Suprapubic skin (tissue), 4 donors: ENCODE data around the gene CLMN. TPM values are rescaled to one million over a fixed set of nuclear protein-coding genes. Genes with fewer than 3 reads are reported as not detected.

Source experiments
- DNase-seq, 2 donors: peaks; one replicate each; pipeline ENCODE4 v3.0.0-alpha.2; 2019; ENCODE audit warnings: low spot score in 2 of 2
- H3K27ac ChIP-seq: fragments of 200-600 bp; sonication (generic); one replicate; pipeline ENCODE4 v1.5.1; 2019
- H3K27me3 ChIP-seq: fragments of 200-600 bp; sonication (generic); one replicate; pipeline ENCODE4 v1.5.1; 2019
- H3K36me3 ChIP-seq: fragments of 200-600 bp; sonication (generic); one replicate; pipeline ENCODE4 v1.5.1; 2019
- H3K4me1 ChIP-seq: fragments of 200-600 bp; sonication (generic); one replicate; pipeline ENCODE4 v1.5.1; 2019
- H3K4me3 ChIP-seq: fragments of 200-600 bp; sonication (generic); one replicate; pipeline ENCODE4 v1.5.1; 2019; ENCODE audit warnings: mild to moderate bottlenecking
- H3K9me3 ChIP-seq: fragments of 200-600 bp; sonication (generic); one replicate; pipeline ENCODE4 v1.5.1; 2019
- EP300 ChIP-seq: sonication (generic); formaldehyde crosslinking; IDR thresholded peaks from one replicate; pipeline ENCODE4 v1.6.1; 2017; ENCODE audit warnings: antibody characterized with exemption
- POLR2A ChIP-seq, 2 donors: fragments of 450-650 bp; IDR thresholded peaks; one replicate each; pipeline ENCODE4 v1.6.1; 2017; ENCODE audit warnings: antibody characterized with exemption in 2 of 2, mild to moderate bottlenecking in 2 of 2, moderate library complexity in 2 of 2
- POLR2AphosphoS5 ChIP-seq, 3 donors: sonication (generic); formaldehyde crosslinking; IDR thresholded peaks; one replicate each; pipeline ENCODE4 v1.6.1; 2017; ENCODE audit warnings: antibody characterized with exemption in 3 of 3
- WGBS: methylation state at CpG from one replicate; pipeline ENCODE4 v1.1.5; 2018; 5-methylcytosine and 5-hydroxymethylcytosine counted together
- total RNA-seq, 4 donors: library from RNA; depleted of rRNA; stranded (reverse); fragments of >200 nt; gene quantifications; one replicate each; pipeline ENCODE4 v1.1.0, GENCODE V29; 2016
- TF ChIP-seq, protein P1 (sequence below), 2 donors: fragments of 200-600 bp in 1 of 2; fragments of 450-650 bp in 1 of 2; sonication (generic) in 1 of 2; IDR thresholded peaks; one replicate each; pipeline ENCODE4 v1.5.1; 2016 to 2019; ENCODE audit warnings: antibody characterized with exemption in 2 of 2, mild to moderate bottlenecking in 1 of 2, moderate library complexity in 1 of 2

Gene CLMN
- total RNA-seq, 4 donors from 2014 or later: 5.0 to 25.7 (median 7.0) TPM

DNA sequence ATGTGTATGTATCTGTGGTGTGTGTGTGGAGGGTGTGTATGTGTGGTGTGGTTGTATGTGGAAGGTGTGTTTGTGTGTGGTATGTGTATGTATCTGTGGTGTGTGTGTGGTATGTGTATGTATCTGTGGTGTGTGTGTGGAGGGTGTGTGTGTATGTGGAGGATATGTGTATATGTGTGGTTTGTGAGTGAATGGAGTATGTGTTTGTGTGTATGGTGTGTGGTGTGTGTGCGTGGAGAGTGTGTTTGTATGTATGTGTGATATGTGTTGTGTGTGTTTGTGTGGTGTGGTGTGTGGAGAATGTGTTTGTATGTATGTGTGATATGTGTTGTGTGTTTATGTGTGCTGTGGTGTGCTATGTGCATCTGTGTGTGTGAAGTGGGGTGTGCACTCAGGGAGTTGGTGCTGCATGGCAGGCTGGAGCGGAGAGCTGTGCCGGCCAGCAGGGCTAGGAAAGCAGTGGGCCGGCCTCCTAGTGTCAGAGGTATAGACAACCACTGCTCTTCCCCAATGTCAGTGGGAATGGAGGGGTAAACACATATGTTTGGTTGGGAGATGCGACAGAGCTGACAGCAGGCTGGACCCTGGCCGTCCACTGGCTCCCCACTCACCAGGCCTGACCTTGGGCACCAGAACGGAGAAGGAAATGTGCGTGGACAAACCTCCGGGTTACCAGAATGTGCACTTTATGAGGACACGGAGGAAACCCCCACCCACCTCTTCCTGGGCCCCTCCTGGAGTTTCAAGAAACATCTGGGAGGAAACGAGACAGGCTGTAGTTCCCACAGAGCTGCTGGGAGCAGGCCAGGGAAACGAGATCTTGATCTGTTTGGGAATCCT, 60.7 kb downstream of the CLMN start:
- no peak overlapping the region for H3K27ac ChIP-seq
- WGBS: 55% methylated on average over 12 of the region's 12 CpGs
- TF ChIP-seq POLR2AphosphoS5 (IDR thresholded peaks at IDR 0.05) (no peak), EP300 (no peak), POLR2A (IDR thresholded peaks at IDR 0.05) (no peak)
- TF ChIP-seq, protein P1, sequence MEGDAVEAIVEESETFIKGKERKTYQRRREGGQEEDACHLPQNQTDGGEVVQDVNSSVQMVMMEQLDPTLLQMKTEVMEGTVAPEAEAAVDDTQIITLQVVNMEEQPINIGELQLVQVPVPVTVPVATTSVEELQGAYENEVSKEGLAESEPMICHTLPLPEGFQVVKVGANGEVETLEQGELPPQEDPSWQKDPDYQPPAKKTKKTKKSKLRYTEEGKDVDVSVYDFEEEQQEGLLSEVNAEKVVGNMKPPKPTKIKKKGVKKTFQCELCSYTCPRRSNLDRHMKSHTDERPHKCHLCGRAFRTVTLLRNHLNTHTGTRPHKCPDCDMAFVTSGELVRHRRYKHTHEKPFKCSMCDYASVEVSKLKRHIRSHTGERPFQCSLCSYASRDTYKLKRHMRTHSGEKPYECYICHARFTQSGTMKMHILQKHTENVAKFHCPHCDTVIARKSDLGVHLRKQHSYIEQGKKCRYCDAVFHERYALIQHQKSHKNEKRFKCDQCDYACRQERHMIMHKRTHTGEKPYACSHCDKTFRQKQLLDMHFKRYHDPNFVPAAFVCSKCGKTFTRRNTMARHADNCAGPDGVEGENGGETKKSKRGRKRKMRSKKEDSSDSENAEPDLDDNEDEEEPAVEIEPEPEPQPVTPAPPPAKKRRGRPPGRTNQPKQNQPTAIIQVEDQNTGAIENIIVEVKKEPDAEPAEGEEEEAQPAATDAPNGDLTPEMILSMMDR (IDR thresholded peaks at IDR 0.05): no peak
- no peaks in the 10 kb centered on the region for H3K27me3 ChIP-seq
- H3K9me3 ChIP-seq: no peaks in the 10 kb centered on the region
- no peak for DNase-seq
- no peak overlapping the region for H3K4me3 ChIP-seq
- no peaks in the 10 kb centered on the region for H3K36me3 ChIP-seq
- peaks cover 33% of the 10 kb centered on the region for H3K4me1 ChIP-seq

DNA sequence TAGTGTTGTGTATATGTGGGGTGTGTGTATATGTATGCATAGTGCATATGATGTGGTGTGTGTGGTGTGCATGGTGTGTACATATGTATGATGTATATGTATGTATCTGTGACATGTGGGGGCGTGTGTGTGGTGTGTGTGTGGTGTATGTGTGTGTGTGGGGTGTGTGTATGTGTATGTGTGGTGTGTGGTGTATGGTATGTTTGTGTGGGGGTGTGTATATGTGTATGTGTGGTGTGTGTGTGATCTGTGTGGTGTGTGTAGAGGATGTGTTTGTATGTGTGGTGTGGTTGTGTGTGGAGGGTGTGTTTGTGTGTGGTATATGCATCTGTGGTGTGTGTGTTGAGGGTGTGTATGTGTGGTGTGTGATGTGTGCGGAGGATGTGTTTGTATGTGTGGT, 61.6 kb downstream of the CLMN start:
- DNase-seq: no peak
- 90% methylated on average over 2 of the region's 2 CpGs for WGBS

DNA sequence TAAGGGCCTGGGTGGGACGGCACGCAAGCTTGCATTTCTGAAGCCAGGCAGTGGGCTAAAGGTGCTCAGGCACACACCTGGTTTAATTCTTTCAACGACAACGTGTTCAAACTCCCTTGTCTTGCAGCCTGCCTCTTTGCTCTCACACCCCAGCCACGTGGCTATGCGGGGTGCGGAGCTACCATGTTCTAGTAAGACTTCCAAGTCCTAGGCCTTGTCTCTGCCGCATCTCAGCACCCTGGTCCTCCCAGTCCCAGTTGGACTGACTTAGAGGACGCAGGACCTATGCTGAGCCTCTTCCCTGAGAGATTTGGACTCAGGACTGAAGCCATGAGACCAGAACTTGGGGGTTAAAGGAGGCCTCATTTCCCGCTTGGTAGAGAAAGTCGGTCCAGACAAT, 62.2 kb downstream of the CLMN start:
- TF ChIP-seq, protein P1 (IDR thresholded peaks at IDR 0.05): no peak
- TF ChIP-seq EP300 (no peak), POLR2AphosphoS5 (IDR thresholded peaks at IDR 0.05) (no peak), POLR2A (IDR thresholded peaks at IDR 0.05) (no peak)
- no peak for DNase-seq

More for the DNA sequence above, 61.6 kb downstream of the CLMN start:
- H3K27me3 ChIP-seq: no peaks in the 10 kb centered on the region
- H3K27ac ChIP-seq: no peak overlapping the region
- H3K4me3 ChIP-seq: no peak overlapping the region
- TF ChIP-seq POLR2AphosphoS5 (IDR thresholded peaks at IDR 0.05) (no peak), EP300 (no peak), POLR2A (IDR thresholded peaks at IDR 0.05) (no peak)
- TF ChIP-seq, protein P1 (IDR thresholded peaks at IDR 0.05): no peak
- H3K36me3 ChIP-seq: no peaks in the 10 kb centered on the region
- H3K4me1 ChIP-seq: peaks cover 33% of the 10 kb centered on the region
- no peaks in the 10 kb centered on the region for H3K9me3 ChIP-seq

DNA sequence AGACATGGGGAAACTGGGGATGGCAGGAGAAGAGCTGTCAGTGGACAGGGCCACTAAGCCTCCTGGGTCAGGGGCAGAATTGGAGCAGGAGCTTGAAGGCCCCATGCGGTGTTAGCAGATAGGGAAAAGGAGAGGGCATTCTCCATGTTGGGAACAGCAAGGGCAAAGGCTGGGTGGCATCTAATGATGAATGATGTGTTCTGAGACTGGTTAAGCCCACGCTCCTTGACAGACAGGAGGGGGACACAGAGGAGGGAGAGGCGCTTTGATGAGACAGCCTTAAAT, 63.0 kb downstream of the CLMN start:
- 100% methylated on average over 3 of the region's 3 CpGs for WGBS
- TF ChIP-seq EP300 (no peak), POLR2A (IDR thresholded peaks at IDR 0.05) (no peak), POLR2AphosphoS5 (IDR thresholded peaks at IDR 0.05) (no peak)
- TF ChIP-seq, protein P1 (IDR thresholded peaks at IDR 0.05): no peak
- Histone ChIP-seq H3K4me3 (no peak overlapping the region), H3K27me3 (no peaks in the 10 kb centered on the region), H3K27ac (no peak overlapping the region), H3K9me3 (no peaks in the 10 kb centered on the region), H3K4me1 (peaks cover 33% of the 10 kb centered on the region), H3K36me3 (no peaks in the 10 kb centered on the region)
- DNase-seq: no peak

More for the DNA sequence above, 62.2 kb downstream of the CLMN start:
- 94% methylated on average over 11 of the region's 11 CpGs for WGBS
- Histone ChIP-seq H3K4me1 (peaks cover 33% of the 10 kb centered on the region), H3K27ac (no peak overlapping the region), H3K27me3 (no peaks in the 10 kb centered on the region), H3K4me3 (no peak overlapping the region), H3K9me3 (no peaks in the 10 kb centered on the region), H3K36me3 (no peaks in the 10 kb centered on the region)

DNA sequence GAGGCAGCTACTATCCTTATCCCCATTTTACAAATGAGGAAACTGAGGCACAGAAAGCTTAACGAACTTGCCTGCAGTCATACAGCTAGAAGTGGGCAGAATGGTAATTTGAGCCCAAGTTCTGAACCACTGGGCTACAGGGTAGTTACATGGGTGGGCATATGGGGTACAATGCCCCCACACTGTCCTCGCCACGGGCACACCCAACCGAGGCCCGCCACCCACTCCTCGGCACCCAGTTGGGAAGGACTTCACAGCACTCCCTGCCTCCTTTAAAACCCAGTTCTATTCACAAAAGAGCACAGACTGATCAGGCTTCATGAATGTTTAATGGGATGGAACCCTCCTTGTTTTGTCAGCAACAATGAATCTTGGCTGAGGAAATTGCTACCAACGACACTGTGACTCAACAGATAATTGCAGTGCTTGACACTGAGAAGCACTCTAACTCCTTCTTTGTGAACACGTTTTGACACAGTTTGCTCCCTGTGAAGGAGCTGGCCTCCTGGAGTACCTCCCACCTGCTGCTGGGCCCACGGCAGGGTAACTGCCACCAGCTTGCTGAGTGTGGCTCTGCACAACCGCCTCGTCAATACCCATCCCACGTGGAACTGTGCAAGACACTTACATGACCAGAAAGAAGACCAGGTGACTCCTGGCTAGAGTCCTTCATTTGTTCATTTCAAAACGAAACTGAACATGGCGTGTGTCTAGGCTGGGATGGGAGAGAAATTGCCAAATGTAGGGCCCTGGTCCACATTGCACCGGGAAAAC, 63.5 kb downstream of the CLMN start:
- Histone ChIP-seq H3K4me1 (peaks cover 33% of the 10 kb centered on the region), H3K27me3 (no peaks in the 10 kb centered on the region), H3K27ac (peak overlapping the region; percentile 15), H3K9me3 (no peaks in the 10 kb centered on the region), H3K36me3 (no peaks in the 10 kb centered on the region), H3K4me3 (no peak overlapping the region)
- no peak for TF ChIP-seq POLR2AphosphoS5 (IDR thresholded peaks at IDR 0.05)
- TF ChIP-seq POLR2A (IDR thresholded peaks at IDR 0.05): no peak
- TF ChIP-seq, protein P1 (IDR thresholded peaks at IDR 0.05): no peak
- TF ChIP-seq EP300: no peak
- WGBS: 79% methylated on average over 13 of the region's 15 CpGs
- DNase-seq: peak in 1 of 2 donors; percentile 9
